Caco-2 (cell line): ENCODE data around the gene SOCS1. TPM values are rescaled to one million over a fixed set of nuclear protein-coding genes. Genes with fewer than 3 reads are reported as not detected.

ENCODE experiments used
- BruUV-seq: library from RNA; stranded (reverse); fragments of 400-500 nt; replicated peaks from 2 replicates; lab custom pipeline; 2021; lab: Mats Ljungman, UMichigan
- CTCF ChIA-PET: fragments of 300-600 bp; sonication (Branson Sonifier 250); formaldehyde crosslinking; loops from one replicate; lab custom pipeline; 2022; ENCODE audit warnings: antibody characterized with exemption; lab: Charles Lee
- POLR2A ChIA-PET: fragments of 300-600 bp; sonication (Branson Sonifier 250); formaldehyde crosslinking; loops from one replicate; lab custom pipeline; 2022; ENCODE audit warnings: antibody characterized with exemption; lab: Charles Lee
- DNase-seq, 2 experiments: peaks; one replicate each; pipeline versions ENCODE4 v3.0.0 to v3.0.0-alpha.2; 2020 to 2022
- H3K27me3 ChIP-seq: replicated peaks from 2 replicates; pipeline ENCODE4 v1.6.0; 2011; ENCODE audit warnings: low read length; ENCODE audit not compliant: control insufficient read depth, insufficient read depth
- H3K36me3 ChIP-seq: 2 replicates; pipeline ENCODE4 v1.5.1; 2011; ENCODE audit warnings: low read length; ENCODE audit not compliant: control insufficient read depth, insufficient read depth
- H3K4me1 ChIP-seq: fragments of 250-450 bp; sonication (Bioruptor Pico); 2 replicates; pipeline ENCODE4 v1.5.1; 2020; ENCODE audit warnings: mild to moderate bottlenecking
- H3K4me3 ChIP-seq: 2 replicates; pipeline ENCODE4 v1.5.1; 2011; ENCODE audit warnings: low read depth, mild to moderate bottlenecking, control low read depth, low read length
- H3K9me3 ChIP-seq: fragments of 250-450 bp; sonication (Bioruptor Pico); 2 replicates; pipeline ENCODE4 v1.5.1; 2020; ENCODE audit warnings: mild to moderate bottlenecking, moderate library complexity
- H3K27ac Mint-ChIP-seq: one replicate; pipeline ENCODE4 v1.8.0; 2022; ENCODE audit warnings: mixed read lengths; ENCODE audit not compliant: unreplicated experiment
- H3K27me3 Mint-ChIP-seq: one replicate; pipeline ENCODE4 v1.8.0; 2022; ENCODE audit warnings: mixed read lengths; ENCODE audit not compliant: insufficient read depth, unreplicated experiment
- H3K36me3 Mint-ChIP-seq: one replicate; pipeline ENCODE4 v1.8.0; 2022; ENCODE audit warnings: mild to moderate bottlenecking, mixed read lengths; ENCODE audit not compliant: insufficient read depth, unreplicated experiment
- H3K4me1 Mint-ChIP-seq: one replicate; pipeline ENCODE4 v1.8.0; 2022; ENCODE audit warnings: low read depth, mixed read lengths; ENCODE audit not compliant: unreplicated experiment
- H3K4me3 Mint-ChIP-seq: one replicate; pipeline ENCODE4 v1.8.0; 2022; ENCODE audit warnings: mild to moderate bottlenecking, moderate library complexity, mixed read lengths; ENCODE audit not compliant: unreplicated experiment
- H3K9me3 Mint-ChIP-seq: one replicate; pipeline ENCODE4 v1.8.0; 2022; ENCODE audit warnings: mixed read lengths; ENCODE audit not compliant: unreplicated experiment
- CTCF ChIP-seq, 2 experiments: fragments of 200-600 bp in 1 of 2; IDR thresholded peaks; 1 replicate in 1 of 2; 2 replicates in 1 of 2; pipeline versions ENCODE4 v1.5.1 to v1.8.0; 2011 to 2022; ENCODE audit warnings: antibody characterized with exemption in 1 of 2, control low read depth in 1 of 2, inconsistent platforms in 1 of 2, low read depth in 1 of 2, low read length in 1 of 2, mild to moderate bottlenecking in 1 of 2, moderate library complexity in 1 of 2; ENCODE audit not compliant: insufficient read depth in 1 of 2, severe bottlenecking in 1 of 2, unreplicated experiment in 1 of 2
- intact Hi-C: fragments of 100-400 bp; cut with micrococcal nuclease; formaldehyde crosslinking; loops from one replicate; pipeline ENCODE4 v1.10.0; 2022; ENCODE audit not compliant: unreplicated experiment
- total RNA-seq: library from RNA; stranded (reverse); gene quantifications from 2 replicates; pipeline ENCODE4 v1.2.3, GENCODE V29; 2022

The SOCS1 gene
- total RNA-seq, 1 experiment from 2014 or later, result 13.2 TPM

GRCh38 chr16:11232302-11232851 is 23.6 kb downstream of the SOCS1 start:
- H3K9me3 Mint-ChIP-seq, result no peaks in the 10 kb centered on the region
- Histone ChIP-seq H3K36me3 (no peaks in the 10 kb centered on the region), H3K27me3 (no peaks in the 10 kb centered on the region), H3K9me3 (no peaks in the 10 kb centered on the region), H3K4me1 (no peaks in the 10 kb centered on the region), H3K4me3 (no peak overlapping the region)
- ChIA-PET CTCF (no interaction called here), POLR2A (no interaction called here)
- no peaks in the 10 kb centered on the region for H3K4me1 Mint-ChIP-seq
- no peak overlapping the region for H3K27ac Mint-ChIP-seq
- no peak overlapping the region for H3K4me3 Mint-ChIP-seq
- DNase-seq, result no peak
- intact Hi-C loops, result no loop called here
- H3K36me3 Mint-ChIP-seq, result no peaks in the 10 kb centered on the region
- BruUV-seq, result no TSS peak
- no peak for TF ChIP-seq CTCF (IDR thresholded peaks at IDR 0.05; ENCODE audit: insufficient read depth in 1 of 2, low read depth in 1 of 2, low read length in 1 of 2, severe bottlenecking in 1 of 2, unreplicated experiment in 1 of 2)
- no peaks in the 10 kb centered on the region for H3K27me3 Mint-ChIP-seq

GRCh38 chr16:11231367-11231970 is 24.5 kb downstream of the SOCS1 start:
- DNase-seq, result no peak
- H3K4me3 Mint-ChIP-seq, result no peak overlapping the region
- no peaks in the 10 kb centered on the region for H3K9me3 ChIP-seq
- no peaks in the 10 kb centered on the region for H3K9me3 Mint-ChIP-seq
- no peak for TF ChIP-seq CTCF (IDR thresholded peaks at IDR 0.05; ENCODE audit: insufficient read depth in 1 of 2, low read depth in 1 of 2, low read length in 1 of 2, severe bottlenecking in 1 of 2, unreplicated experiment in 1 of 2)
- H3K27ac Mint-ChIP-seq, result no peak overlapping the region
- H3K36me3 ChIP-seq, result no peaks in the 10 kb centered on the region
- POLR2A ChIA-PET, result no interaction called here
- no peaks in the 10 kb centered on the region for H3K27me3 Mint-ChIP-seq
- H3K4me1 Mint-ChIP-seq, result no peaks in the 10 kb centered on the region
- intact Hi-C loops, result no loop called here
- H3K4me3 ChIP-seq, result no peak overlapping the region
- no peaks in the 10 kb centered on the region for H3K27me3 ChIP-seq
- CTCF ChIA-PET, result no interaction called here
- H3K36me3 Mint-ChIP-seq, result no peaks in the 10 kb centered on the region
- BruUV-seq, result no TSS peak
- H3K4me1 ChIP-seq, result no peaks in the 10 kb centered on the region

GRCh38 chr16:11229906-11230305 is 26.1 kb downstream of the SOCS1 start:
- no peaks in the 10 kb centered on the region for H3K4me1 Mint-ChIP-seq
- no peak for TF ChIP-seq CTCF (IDR thresholded peaks at IDR 0.05; ENCODE audit: insufficient read depth in 1 of 2, low read depth in 1 of 2, low read length in 1 of 2, severe bottlenecking in 1 of 2, unreplicated experiment in 1 of 2)
- DNase-seq, result no peak
- intact Hi-C loops, result no loop called here
- Histone ChIP-seq H3K9me3 (no peaks in the 10 kb centered on the region), H3K27me3 (no peaks in the 10 kb centered on the region), H3K4me3 (no peak overlapping the region), H3K36me3 (no peaks in the 10 kb centered on the region), H3K4me1 (no peaks in the 10 kb centered on the region)
- no peak overlapping the region for H3K4me3 Mint-ChIP-seq
- ChIA-PET CTCF (no interaction called here), POLR2A (no interaction called here)
- no TSS peak for BruUV-seq
- no peaks in the 10 kb centered on the region for H3K27me3 Mint-ChIP-seq
- H3K36me3 Mint-ChIP-seq, result no peaks in the 10 kb centered on the region
- H3K9me3 Mint-ChIP-seq, result no peaks in the 10 kb centered on the region
- H3K27ac Mint-ChIP-seq, result no peak overlapping the region
